Mesangial cell (primary cell): ENCODE measurements around the gene TLR7. TPM values are rescaled to one million over a fixed set of nuclear protein-coding genes. Genes with fewer than 3 reads are reported as not detected.

Experiments
- total RNA-seq: library from RNA; depleted of rRNA; stranded (reverse); fragments of >200 nt; gene quantifications from 2 replicates; pipeline ENCODE4 v1.2.3, GENCODE V29; 2015

The TLR7 gene
- not detected in 2 replicates for total RNA-seq

GRCh38 chrX:12866451-12867377 is at the start of gene TLR7:
Gene TLR7, plus strand, starts transcription at chrX:12867072. Its CDS starts 507 bp downstream, at chrX:12867579.

GRCh38 chrX:12906046-12906761 is 39.3 kb downstream of the TLR7 start, which contains the start of gene TLR8:
Gene TLR8, plus strand, starts transcription at chrX:12906620. Its CDS starts 87 bp downstream, at chrX:12906707.

Other genes starting within 250 kb of the TLR7 start
- gene PRPS2, start 75.7 kb upstream of the TLR7 start, total RNA-seq: 17.1 and 40.4 TPM in 2 replicates
- gene TLR8, start 39.5 kb downstream of the TLR7 start, total RNA-seq: not detected in 2 replicates
- 2,550 and 3,293 TPM in 2 replicates for gene TMSB4X, start 108.0 kb downstream of the TLR7 start, total RNA-seq
- not detected in 2 replicates for gene FAM9C, start 177.5 kb downstream of the TLR7 start, total RNA-seq